Body of pancreas (tissue), 4 donors: Measurements from ENCODE around the gene ST8SIA5. TPM values are rescaled to one million over a fixed set of nuclear protein-coding genes. Genes with fewer than 3 reads are reported as not detected.

ENCODE experiments used
- ATAC-seq: fragments of 150-250 bp; one replicate; pipeline ENCODE4 v1.9.1; 2016
- DNase-seq, 4 donors: peaks; one replicate each; pipeline ENCODE4 v3.0.0-alpha.2; 2019
- H3K27ac ChIP-seq, 4 donors: fragments of 200-600 bp; sonication (generic); 1 replicate in 3 of 4; 2 replicates in 1 of 4; pipeline versions ENCODE4 v1.5.1 to v1.6.1; 2016 to 2019; ENCODE audit warnings: mild to moderate bottlenecking in 1 of 4, mixed read lengths in 1 of 4, moderate library complexity in 1 of 4
- H3K27me3 ChIP-seq, 2 donors: fragments of 200-600 bp; sonication (generic); one replicate each; pipeline ENCODE4 v1.6.0; 2016; ENCODE audit warnings: mild to moderate bottlenecking in 1 of 2
- H3K36me3 ChIP-seq, 2 donors: fragments of 200-600 bp; sonication (generic); replicated peaks in 1 of 2; 2 replicates each; pipeline ENCODE4 v1.5.1; 2016; ENCODE audit warnings: low read depth in 2 of 2; ENCODE audit not compliant: insufficient read depth in 1 of 2
- H3K4me1 ChIP-seq: fragments of 200-600 bp; sonication (generic); one replicate; pipeline ENCODE4 v1.6.0; 2016
- H3K4me3 ChIP-seq, 2 donors: fragments of 200-600 bp; sonication (generic); 1 replicate in 1 of 2; 2 replicates in 1 of 2; pipeline ENCODE4 v1.5.1; 2016 to 2019
- H3K9me3 ChIP-seq, 3 donors: fragments of 200-600 bp; sonication (generic); 1 replicate in 2 of 3; 2 replicates in 1 of 3; pipeline ENCODE4 v1.5.1; 2016
- POLR2A ChIP-seq, 3 donors: fragments of 450-650 bp; IDR thresholded peaks; one replicate each; pipeline ENCODE4 v1.6.1; 2016; ENCODE audit warnings: antibody characterized with exemption in 3 of 3, mild to moderate bottlenecking in 2 of 3
- WGBS, 2 donors: methylation state at CpG; one replicate each; pipeline ENCODE4 v1.1.5; 2017; 5-methylcytosine and 5-hydroxymethylcytosine counted together
- intact Hi-C: fragments of 100-400 bp; cut with DNase I; formaldehyde crosslinking; loops from one replicate; pipeline ENCODE4 v1.15.1; 2023
- total RNA-seq, 2 donors: library from RNA; depleted of rRNA; stranded (reverse); fragments of >200 nt; gene quantifications; one replicate each; pipeline ENCODE4 v1.1.0, GENCODE V29; 2016
- TF ChIP-seq, protein P1 (sequence below), 7 experiments: fragments of 450-650 bp in 4 of 7; fragments of 200-600 bp in 3 of 7; sonication (generic) in 3 of 7; IDR thresholded peaks; one replicate each; pipeline ENCODE4 v1.5.1; 2016 to 2019; ENCODE audit warnings: antibody characterized with exemption in 7 of 7

Gene ST8SIA5
- total RNA-seq, 2 donors from 2014 or later: under 0.01 to 1.6 TPM

DNA sequence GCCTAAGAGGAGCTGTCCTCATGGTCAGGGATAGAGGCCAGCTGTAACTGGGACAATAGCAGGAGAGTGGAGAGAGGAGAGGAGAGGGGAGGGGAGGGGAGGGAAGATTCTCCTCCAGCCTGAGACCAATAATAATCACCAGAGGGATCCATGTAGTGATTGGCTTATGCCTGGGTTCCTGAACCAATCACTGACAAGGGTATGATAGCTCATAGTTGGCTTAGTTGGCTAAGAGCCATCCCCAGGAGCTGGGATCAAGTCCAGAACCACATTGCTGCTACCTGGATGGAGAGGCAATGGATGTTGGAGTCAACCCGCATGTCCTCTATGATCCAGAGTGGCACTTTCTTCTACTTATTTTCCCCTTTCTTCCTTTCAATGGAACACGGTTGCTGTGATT is 7.7 kb upstream of the ST8SIA5 start:
- TF ChIP-seq, protein P1, sequence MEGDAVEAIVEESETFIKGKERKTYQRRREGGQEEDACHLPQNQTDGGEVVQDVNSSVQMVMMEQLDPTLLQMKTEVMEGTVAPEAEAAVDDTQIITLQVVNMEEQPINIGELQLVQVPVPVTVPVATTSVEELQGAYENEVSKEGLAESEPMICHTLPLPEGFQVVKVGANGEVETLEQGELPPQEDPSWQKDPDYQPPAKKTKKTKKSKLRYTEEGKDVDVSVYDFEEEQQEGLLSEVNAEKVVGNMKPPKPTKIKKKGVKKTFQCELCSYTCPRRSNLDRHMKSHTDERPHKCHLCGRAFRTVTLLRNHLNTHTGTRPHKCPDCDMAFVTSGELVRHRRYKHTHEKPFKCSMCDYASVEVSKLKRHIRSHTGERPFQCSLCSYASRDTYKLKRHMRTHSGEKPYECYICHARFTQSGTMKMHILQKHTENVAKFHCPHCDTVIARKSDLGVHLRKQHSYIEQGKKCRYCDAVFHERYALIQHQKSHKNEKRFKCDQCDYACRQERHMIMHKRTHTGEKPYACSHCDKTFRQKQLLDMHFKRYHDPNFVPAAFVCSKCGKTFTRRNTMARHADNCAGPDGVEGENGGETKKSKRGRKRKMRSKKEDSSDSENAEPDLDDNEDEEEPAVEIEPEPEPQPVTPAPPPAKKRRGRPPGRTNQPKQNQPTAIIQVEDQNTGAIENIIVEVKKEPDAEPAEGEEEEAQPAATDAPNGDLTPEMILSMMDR (IDR thresholded peaks at IDR 0.05): no peak
- TF ChIP-seq POLR2A (IDR thresholded peaks at IDR 0.05): no peak
- no peak for ATAC-seq
- 79 to 81% methylated on average over 2 of the region's 2 CpGs for WGBS, 2 donors

DNA sequence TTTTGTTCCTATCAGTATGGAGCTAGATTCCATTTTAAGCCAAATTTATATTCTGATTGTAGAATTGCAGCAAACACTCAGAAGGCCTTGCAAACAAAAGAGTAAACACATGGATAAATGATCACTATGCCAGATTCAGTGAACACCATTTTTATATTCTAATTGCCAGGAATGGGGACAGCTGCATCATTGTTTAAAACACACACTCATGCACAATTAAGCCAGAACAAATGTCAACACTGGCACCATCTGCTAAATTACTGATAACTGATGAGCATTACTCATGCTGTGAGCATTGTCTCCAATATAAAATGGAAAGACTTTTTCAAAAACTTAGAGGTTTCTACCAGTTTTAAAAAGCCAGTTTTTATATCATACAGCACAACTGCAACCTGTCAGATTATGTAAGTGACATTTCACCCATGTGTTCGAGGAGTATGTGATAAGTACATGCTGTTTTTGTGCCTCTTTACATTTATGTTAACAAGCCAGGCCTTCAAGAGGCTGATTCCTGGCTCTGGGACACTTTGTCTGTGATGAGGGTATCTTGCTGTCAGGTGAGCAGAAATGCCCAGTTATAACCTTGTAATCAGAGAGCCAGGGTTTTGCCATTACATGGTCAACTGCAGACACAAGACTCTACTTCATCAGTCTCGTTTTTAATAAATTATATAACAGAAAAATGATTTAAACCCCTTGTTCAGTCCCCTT is 4.4 kb upstream of the ST8SIA5 start:
- Histone ChIP-seq H3K36me3 (no peaks in the 10 kb centered on the region), H3K9me3 (no peaks in the 10 kb centered on the region), H3K4me1 (peaks cover 20% of the 10 kb centered on the region), H3K4me3 (no peak overlapping the region), H3K27me3 (peaks cover 0 to 7% of the 10 kb centered on the region in 2 donors), H3K27ac (no peak overlapping the region)
- 33 to 37% methylated on average over 2 of the region's 2 CpGs for WGBS, 2 donors
- no peak for DNase-seq
- TF ChIP-seq, protein P1 (IDR thresholded peaks at IDR 0.05): no peak
- no peak for TF ChIP-seq POLR2A (IDR thresholded peaks at IDR 0.05)
- ATAC-seq: no peak
- intact Hi-C loops: no loop called here

More for the DNA sequence above, 7.7 kb upstream of the ST8SIA5 start:
- H3K27me3 ChIP-seq: no peaks in the 10 kb centered on the region
- intact Hi-C loops: no loop called here
- H3K36me3 ChIP-seq: no peaks in the 10 kb centered on the region
- no peaks in the 10 kb centered on the region for H3K4me1 ChIP-seq
- no peak overlapping the region for H3K4me3 ChIP-seq
- H3K9me3 ChIP-seq: no peaks in the 10 kb centered on the region
- no peak overlapping the region for H3K27ac ChIP-seq
- no peak for DNase-seq

DNA sequence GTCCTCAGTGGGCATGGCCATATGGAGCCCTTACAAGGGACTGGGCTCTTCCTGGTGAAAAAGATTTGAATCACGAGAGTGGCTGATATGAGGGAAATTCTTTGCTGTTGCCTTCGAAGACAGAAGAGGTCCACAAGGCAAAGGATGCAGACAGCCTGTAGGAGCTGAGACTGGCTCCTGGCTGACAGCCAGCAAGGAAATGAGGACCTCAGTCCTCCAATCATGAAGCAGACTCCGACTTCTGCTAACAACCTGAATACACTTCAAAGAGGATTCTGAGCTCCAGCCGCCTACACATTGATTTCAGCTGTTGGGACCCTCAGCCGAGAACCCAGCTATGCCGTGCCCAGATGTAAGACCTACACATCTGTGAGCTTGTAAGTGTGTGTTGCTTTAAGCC is 3.0 kb upstream of the ST8SIA5 start:
- DNase-seq: no peak
- Histone ChIP-seq H3K36me3 (no peaks in the 10 kb centered on the region), H3K27me3 (peaks cover 0 to 7% of the 10 kb centered on the region in 2 donors), H3K27ac (no peak overlapping the region), H3K4me1 (peaks cover 23% of the 10 kb centered on the region), H3K4me3 (no peak overlapping the region), H3K9me3 (no peaks in the 10 kb centered on the region)
- 56 to 71% methylated on average over 6 of the region's 6 CpGs for WGBS, 2 donors
- no peak for ATAC-seq
- intact Hi-C loops: no loop called here
- TF ChIP-seq POLR2A (IDR thresholded peaks at IDR 0.05): no peak
- TF ChIP-seq, protein P1 (IDR thresholded peaks at IDR 0.05): no peak

DNA sequence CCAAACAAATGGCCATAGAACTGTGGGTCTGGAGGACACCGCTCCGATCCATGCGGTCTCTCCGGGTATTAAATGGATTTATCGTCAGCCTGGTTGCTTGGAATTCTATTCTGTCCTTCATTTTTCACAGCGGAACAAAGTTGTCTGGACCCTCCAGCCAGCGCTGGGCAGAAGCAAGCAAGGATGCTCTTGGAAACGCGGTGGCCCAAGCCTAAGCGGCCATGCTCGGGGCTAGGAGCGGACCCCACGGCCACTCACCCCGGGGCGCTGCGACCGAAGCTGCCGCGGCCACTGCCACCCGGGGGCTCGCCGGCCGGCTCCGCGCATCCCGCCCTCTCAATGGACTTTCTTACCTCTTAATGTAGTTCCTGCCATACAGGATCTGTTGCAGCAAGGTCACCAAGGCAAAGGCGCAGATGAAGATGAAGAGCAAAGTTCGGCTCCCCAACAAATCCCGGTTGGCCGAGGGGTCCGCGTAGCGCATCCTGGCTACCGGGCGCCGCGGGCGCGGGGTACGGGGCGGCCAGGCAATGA is 761 bp downstream of the ST8SIA5 start:
- H3K27me3 ChIP-seq: peaks cover 0 to 7% of the 10 kb centered on the region in 2 donors
- H3K4me3 ChIP-seq: no peak overlapping the region
- H3K9me3 ChIP-seq: no peaks in the 10 kb centered on the region
- TF ChIP-seq, protein P1 (IDR thresholded peaks at IDR 0.05): no peak
- TF ChIP-seq POLR2A (IDR thresholded peaks at IDR 0.05): no peak
- intact Hi-C loops: no loop called here
- H3K27ac ChIP-seq: no peak overlapping the region
- H3K4me1 ChIP-seq: peaks cover 23% of the 10 kb centered on the region
- WGBS, 2 donors: 2 to 9% methylated on average over 5 to 41 of the region's 41 CpGs
- DNase-seq: no peak
- ATAC-seq: no peak
- no peaks in the 10 kb centered on the region for H3K36me3 ChIP-seq
